Spleen (tissue), 11 donors: ENCODE results near the gene PREP. TPM values are rescaled to one million over a fixed set of nuclear protein-coding genes. Genes with fewer than 3 reads are reported as not detected.
"Not testable (repeated sequence)": the region's sequence is repeated elsewhere in the genome, so short reads cannot be mapped to it uniquely, and the experiment has no call there.

ENCODE experiments used
- DNase-seq: peaks from one replicate; pipeline ENCODE4 v3.0.0-alpha.2; 2020
- H3K27ac ChIP-seq, 8 donors: fragments of 200-600 bp; sonication (generic) in 7 of 8; 1 replicate in 4 of 8; 2 replicates in 4 of 8; pipeline versions ENCODE4 v1.5.0 to v1.8.0; 2016 to 2021; ENCODE audit warnings: inconsistent platforms in 4 of 8, mild to moderate bottlenecking in 4 of 8, moderate library complexity in 1 of 8
- H3K27me3 ChIP-seq, 7 donors: fragments of 200-600 bp; sonication (generic) in 6 of 7; replicated peaks in 1 of 7; 1 replicate in 4 of 7; 2 replicates in 3 of 7; pipeline versions ENCODE4 v1.5.0 to v1.8.0; 2016 to 2021; ENCODE audit warnings: inconsistent platforms in 3 of 7, mild to moderate bottlenecking in 1 of 7
- H3K36me3 ChIP-seq, 6 donors: fragments of 200-600 bp; sonication (generic) in 5 of 6; 1 replicate in 4 of 6; 2 replicates in 2 of 6; pipeline versions ENCODE4 v1.5.0 to v1.8.0; 2016 to 2021; ENCODE audit warnings: inconsistent platforms in 2 of 6
- H3K4me1 ChIP-seq, 6 donors: fragments of 200-600 bp; sonication (generic) in 5 of 6; 1 replicate in 3 of 6; 2 replicates in 3 of 6; pipeline versions ENCODE4 v1.5.0 to v1.8.0; 2016 to 2021; ENCODE audit warnings: inconsistent platforms in 3 of 6
- H3K4me3 ChIP-seq, 8 donors: fragments of 200-600 bp; sonication (generic) in 7 of 8; 1 replicate in 4 of 8; 2 replicates in 4 of 8; pipeline versions ENCODE4 v1.5.0 to v1.8.0; 2016 to 2021; ENCODE audit warnings: inconsistent platforms in 4 of 8, mild to moderate bottlenecking in 4 of 8, moderate library complexity in 2 of 8
- H3K9me3 ChIP-seq, 8 donors: fragments of 200-600 bp; sonication (generic) in 7 of 8; 1 replicate in 4 of 8; 2 replicates in 4 of 8; pipeline versions ENCODE4 v1.5.0 to v1.8.0; 2016 to 2021; ENCODE audit warnings: inconsistent platforms in 4 of 8
- POLR2A ChIP-seq, 3 donors: fragments of 450-650 bp; IDR thresholded peaks; one replicate each; pipeline ENCODE4 v1.5.1; 2017; ENCODE audit warnings: antibody characterized with exemption in 3 of 3, mild to moderate bottlenecking in 1 of 3
- POLR2AphosphoS5 ChIP-seq, 3 donors: sonication (generic); formaldehyde crosslinking; IDR thresholded peaks; one replicate each; pipeline ENCODE4 v1.5.1; 2017; ENCODE audit warnings: antibody characterized with exemption in 3 of 3
- whole genome bisulfite sequencing, 5 donors: extraction: QIAGEN DNeasy Blood & Tissue Kit in 3 of 5; methylation state at CpG; one replicate each; pipeline versions ENCODE4 v1.1.5 to v1.1.7; 2013 to 2018; 5-methylcytosine and 5-hydroxymethylcytosine counted together
- intact Hi-C: fragments of 100-400 bp; cut with DNase I; formaldehyde crosslinking; loops from one replicate; pipeline ENCODE4 v1.15.0; 2023; ENCODE audit warnings: low total_unique reads
- polyA plus RNA-seq, 3 donors: library from polyadenylated mRNA; stranded (reverse); fragments of 200-250 nt; gene quantifications; one replicate each; pipeline ENCODE4 v1.2.1, GENCODE V29; 2013
- total RNA-seq, 7 donors: library from RNA; depleted of rRNA in 3 of 7; stranded (reverse); fragments of >200 nt in 3 of 7; fragmentation: NEBNext Ultra II Directional in 4 of 7; extraction: Animal tissue kit (Norgen Biotek cat#: 25700) in 4 of 7; gene quantifications; one replicate each; pipeline versions ENCODE4 v1.1.0 to v1.2.1, GENCODE V29; 2016 to 2021
- TF ChIP-seq, protein P1 (sequence below), 11 experiments: fragments of 200-600 bp in 7 of 11; fragments of 450-650 bp in 4 of 11; sonication (generic) in 4 of 11; IDR thresholded peaks in 8 of 11; conservative IDR thresholded peaks in 3 of 11; 1 replicate in 7 of 11; 2 replicates in 4 of 11; pipeline versions ENCODE4 v1.4.0 to v1.8.0; 2016 to 2021; ENCODE audit warnings: antibody characterized with exemption in 11 of 11, inconsistent platforms in 4 of 11, mild to moderate bottlenecking in 1 of 11
- donor health status: healthy with polysubstance abuse.
- donor health status: DM: no; HTN: no; CAD: no; lungs with moderate emphysema.
- donor health status: DM: no; HTN: no; CAD: no.
- donor health status: Bipolar disorder and iron deficiency.
- donor health status: healthy.
- donor health status: DM: no; HTN: no; CAD: no.
- donor health status: DM: yes; HTN: yes; CAD: no.

The PREP gene
- total and polyA plus RNA-seq, 10 donors: 9.8 to 22.9 (median 18.5) TPM

GRCh38 chr6:105235155-105235554 lies 167.7 kb downstream of the PREP start:
- no peaks in the 10 kb centered on the region for H3K36me3 ChIP-seq
- TF ChIP-seq POLR2AphosphoS5 (IDR thresholded peaks at IDR 0.05): no peak
- TF ChIP-seq, protein P1, sequence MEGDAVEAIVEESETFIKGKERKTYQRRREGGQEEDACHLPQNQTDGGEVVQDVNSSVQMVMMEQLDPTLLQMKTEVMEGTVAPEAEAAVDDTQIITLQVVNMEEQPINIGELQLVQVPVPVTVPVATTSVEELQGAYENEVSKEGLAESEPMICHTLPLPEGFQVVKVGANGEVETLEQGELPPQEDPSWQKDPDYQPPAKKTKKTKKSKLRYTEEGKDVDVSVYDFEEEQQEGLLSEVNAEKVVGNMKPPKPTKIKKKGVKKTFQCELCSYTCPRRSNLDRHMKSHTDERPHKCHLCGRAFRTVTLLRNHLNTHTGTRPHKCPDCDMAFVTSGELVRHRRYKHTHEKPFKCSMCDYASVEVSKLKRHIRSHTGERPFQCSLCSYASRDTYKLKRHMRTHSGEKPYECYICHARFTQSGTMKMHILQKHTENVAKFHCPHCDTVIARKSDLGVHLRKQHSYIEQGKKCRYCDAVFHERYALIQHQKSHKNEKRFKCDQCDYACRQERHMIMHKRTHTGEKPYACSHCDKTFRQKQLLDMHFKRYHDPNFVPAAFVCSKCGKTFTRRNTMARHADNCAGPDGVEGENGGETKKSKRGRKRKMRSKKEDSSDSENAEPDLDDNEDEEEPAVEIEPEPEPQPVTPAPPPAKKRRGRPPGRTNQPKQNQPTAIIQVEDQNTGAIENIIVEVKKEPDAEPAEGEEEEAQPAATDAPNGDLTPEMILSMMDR (IDR thresholded peaks at IDR 0.05 in 8 of 11, conservative IDR thresholded peaks at IDR 0.05 in 3 of 11): no peak
- TF ChIP-seq POLR2A (IDR thresholded peaks at IDR 0.05): no peak
- H3K4me3 ChIP-seq: no peak overlapping the region
- WGBS, 5 donors: 69 to 89% (median 81%) methylated on average over 4 to 5 of the region's 5 CpGs
- peaks cover 0 to 27% (median 0%) of the 10 kb centered on the region in 7 donors for H3K27me3 ChIP-seq
- peaks cover 0 to 40% (median 24%) of the 10 kb centered on the region in 8 donors for H3K9me3 ChIP-seq
- no peaks in the 10 kb centered on the region for H3K4me1 ChIP-seq
- no peak overlapping the region for H3K27ac ChIP-seq
- intact Hi-C loops: no loop called here
- no peak for DNase-seq

DNA sequence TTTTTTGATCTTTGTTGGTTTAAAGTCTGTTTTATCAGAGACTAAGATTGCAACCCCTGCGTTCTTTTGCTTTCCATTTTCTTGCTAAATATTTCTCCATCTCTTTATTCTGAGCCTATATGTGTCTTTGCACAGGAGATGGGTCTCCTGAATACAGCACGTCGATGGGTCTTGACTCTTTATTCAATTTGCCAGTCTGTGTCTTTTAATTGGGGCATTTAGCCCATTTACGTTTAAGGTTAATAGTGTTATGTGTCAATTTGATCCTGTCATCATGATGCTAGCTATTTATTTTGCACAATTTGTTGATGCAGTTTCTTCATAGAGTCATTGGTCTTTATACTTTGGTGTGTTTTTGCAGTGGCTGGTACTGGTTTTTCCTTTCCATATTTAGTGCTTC lies 171.1 kb downstream of the PREP start:
- peaks cover 0 to 27% (median 0%) of the 10 kb centered on the region in 7 donors for H3K27me3 ChIP-seq
- H3K36me3 ChIP-seq, H3K4me1 ChIP-seq, intact Hi-C loops, H3K4me3 ChIP-seq, H3K27ac ChIP-seq, DNase-seq: not testable (repeated sequence)
- WGBS, 5 donors: 84 to 95% (median 93%) methylated on average over 4 of the region's 4 CpGs
- H3K9me3 ChIP-seq: peaks cover 0 to 24% (median 10%) of the 10 kb centered on the region in 8 donors

Other genes starting within 250 kb of the PREP start
- gene POPDC3, start 223.1 kb downstream of the PREP start, total RNA-seq: not detected
- gene POPDC3, start 223.1 kb downstream of the PREP start, polyA plus RNA-seq: under 1 TPM in 2 of 3 donors, not detected in 1; 0.08 to 0.24 TPM